Peyer's patch (tissue), 4 donors: ENCODE data around the gene ZNF318.

ENCODE experiments used
- POLR2A ChIP-seq, 2 donors: fragments of 450-650 bp; IDR thresholded peaks; one replicate each; pipeline ENCODE4 v1.5.1; 2017; ENCODE audit warnings: antibody characterized with exemption in 2 of 2, mild to moderate bottlenecking in 2 of 2, moderate library complexity in 2 of 2
- TF ChIP-seq, protein P1 (sequence below), 6 experiments: fragments of 450-650 bp in 4 of 6; fragments of 200-600 bp in 2 of 6; sonication (generic) in 1 of 6; IDR thresholded peaks; one replicate each; pipeline ENCODE4 v1.5.1; 2017 to 2019; ENCODE audit warnings: antibody characterized with exemption in 6 of 6, mild to moderate bottlenecking in 3 of 6, moderate library complexity in 1 of 6

DNA sequence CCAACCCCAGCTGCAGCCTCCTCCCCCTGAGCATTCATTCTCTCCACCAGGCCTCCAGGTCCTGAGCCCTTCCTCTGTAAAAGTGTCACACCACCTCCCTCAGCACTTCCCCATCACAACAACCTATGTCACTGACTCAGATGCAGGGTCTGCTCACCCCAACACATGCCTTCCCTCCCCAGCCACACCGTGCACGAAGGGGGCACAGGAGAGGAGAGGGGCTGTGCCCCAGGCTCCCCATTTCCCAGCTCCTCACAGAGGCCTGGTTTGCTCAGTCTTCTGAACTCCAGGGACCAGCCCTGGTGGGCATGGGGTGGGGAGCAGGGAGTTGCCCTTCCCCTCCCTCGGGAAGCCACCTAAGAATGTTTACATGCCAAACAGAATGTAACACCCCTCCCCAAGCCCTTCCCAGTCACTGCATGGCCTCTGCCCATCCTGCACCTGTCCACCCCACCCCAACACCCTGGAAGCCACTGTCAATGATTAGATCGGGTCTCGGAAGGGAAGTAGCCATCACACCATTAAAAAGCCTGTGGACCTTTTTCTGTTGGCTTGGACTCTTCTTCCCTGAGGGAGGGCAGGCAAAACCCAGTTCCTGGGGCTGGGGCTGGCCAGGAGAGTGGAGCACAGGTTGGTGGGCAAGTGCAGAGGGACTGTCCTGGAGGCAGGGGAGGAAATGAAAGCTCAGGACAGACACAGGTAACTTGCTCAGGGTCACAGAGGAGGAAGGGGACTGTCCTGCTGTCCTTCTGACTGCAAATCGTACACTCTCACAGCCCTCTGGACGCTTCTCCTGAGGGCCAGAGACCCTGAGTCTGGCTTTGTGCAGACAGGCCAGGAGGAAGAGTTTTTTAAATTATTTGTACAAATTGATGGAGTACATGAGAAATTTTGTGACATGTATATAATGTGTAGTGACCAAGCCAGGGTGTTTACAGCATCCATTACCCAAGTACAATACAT is 81.4 kb downstream of the ZNF318 start:
- TF ChIP-seq, protein P1, sequence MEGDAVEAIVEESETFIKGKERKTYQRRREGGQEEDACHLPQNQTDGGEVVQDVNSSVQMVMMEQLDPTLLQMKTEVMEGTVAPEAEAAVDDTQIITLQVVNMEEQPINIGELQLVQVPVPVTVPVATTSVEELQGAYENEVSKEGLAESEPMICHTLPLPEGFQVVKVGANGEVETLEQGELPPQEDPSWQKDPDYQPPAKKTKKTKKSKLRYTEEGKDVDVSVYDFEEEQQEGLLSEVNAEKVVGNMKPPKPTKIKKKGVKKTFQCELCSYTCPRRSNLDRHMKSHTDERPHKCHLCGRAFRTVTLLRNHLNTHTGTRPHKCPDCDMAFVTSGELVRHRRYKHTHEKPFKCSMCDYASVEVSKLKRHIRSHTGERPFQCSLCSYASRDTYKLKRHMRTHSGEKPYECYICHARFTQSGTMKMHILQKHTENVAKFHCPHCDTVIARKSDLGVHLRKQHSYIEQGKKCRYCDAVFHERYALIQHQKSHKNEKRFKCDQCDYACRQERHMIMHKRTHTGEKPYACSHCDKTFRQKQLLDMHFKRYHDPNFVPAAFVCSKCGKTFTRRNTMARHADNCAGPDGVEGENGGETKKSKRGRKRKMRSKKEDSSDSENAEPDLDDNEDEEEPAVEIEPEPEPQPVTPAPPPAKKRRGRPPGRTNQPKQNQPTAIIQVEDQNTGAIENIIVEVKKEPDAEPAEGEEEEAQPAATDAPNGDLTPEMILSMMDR (IDR thresholded peaks at IDR 0.05), result no peak
- TF ChIP-seq POLR2A (IDR thresholded peaks at IDR 0.05), result no peak
